GM18867 (cell line): ENCODE measurements around the gene LONP2.
"Not testable (repeated sequence)": the region's sequence is repeated elsewhere in the genome, so short reads cannot be mapped to it uniquely, and the experiment has no call there.

Experiments
- ATAC-seq: cut with Tn5 transposase; IDR thresholded peaks from one replicate; pipeline ENCODE4 v1.9.1; 2021; ENCODE audit warnings: mild to moderate bottlenecking, moderate library complexity; ENCODE audit not compliant: unreplicated experiment

The LONP2 gene

DNA sequence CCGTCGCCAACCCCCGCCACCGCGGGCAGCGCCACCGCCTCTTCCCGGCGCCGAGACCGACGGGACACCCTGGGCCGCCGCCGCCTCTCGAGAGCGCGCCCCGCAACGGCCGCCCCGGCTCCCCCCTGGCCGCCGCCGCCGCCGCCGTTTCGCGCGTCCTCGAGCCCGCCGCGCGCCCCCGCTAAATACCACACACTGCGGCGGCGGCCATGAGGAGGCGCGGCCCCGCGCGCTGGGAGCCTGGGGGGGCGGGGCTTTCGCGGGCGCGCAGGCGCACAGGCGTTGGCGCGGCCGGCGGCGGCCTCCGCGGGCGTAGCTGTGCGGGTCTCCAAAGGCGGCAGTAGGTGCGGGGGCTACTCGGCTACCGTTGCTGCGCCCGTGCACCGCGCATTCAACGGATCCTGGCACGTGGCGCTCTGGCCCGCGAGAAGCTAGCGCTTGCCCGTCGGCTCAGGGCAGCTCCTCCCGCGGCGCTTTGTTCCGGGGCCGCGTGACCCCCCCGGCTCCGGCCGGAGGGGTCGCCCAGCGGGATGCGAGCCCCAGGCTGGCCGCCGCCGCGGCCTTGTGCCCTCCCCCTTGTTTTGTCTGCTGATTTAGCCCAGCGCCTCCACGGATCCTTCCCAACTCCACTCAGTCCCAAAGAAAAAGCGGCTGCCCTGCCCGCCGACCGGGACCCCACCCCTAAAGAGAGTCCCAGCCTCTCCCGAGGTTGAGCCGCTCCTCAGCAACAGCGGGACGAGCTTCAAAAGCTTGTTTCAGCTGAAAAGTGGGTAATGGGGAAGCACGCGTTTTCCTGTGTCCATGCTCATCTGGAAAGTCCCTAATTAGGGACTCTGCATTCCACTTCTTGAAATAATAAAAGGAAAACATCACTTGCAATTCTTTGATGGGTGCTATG, 141.4 kb downstream of the LONP2 start, which contains the start of gene SIAH1:
Gene SIAH1, minus strand, starts transcription at position 161 of the 898 bp plus-strand sequence. CDS start 22,985 bp downstream, outside the sequence.
- peak; percentile 68 for ATAC-seq

DNA sequence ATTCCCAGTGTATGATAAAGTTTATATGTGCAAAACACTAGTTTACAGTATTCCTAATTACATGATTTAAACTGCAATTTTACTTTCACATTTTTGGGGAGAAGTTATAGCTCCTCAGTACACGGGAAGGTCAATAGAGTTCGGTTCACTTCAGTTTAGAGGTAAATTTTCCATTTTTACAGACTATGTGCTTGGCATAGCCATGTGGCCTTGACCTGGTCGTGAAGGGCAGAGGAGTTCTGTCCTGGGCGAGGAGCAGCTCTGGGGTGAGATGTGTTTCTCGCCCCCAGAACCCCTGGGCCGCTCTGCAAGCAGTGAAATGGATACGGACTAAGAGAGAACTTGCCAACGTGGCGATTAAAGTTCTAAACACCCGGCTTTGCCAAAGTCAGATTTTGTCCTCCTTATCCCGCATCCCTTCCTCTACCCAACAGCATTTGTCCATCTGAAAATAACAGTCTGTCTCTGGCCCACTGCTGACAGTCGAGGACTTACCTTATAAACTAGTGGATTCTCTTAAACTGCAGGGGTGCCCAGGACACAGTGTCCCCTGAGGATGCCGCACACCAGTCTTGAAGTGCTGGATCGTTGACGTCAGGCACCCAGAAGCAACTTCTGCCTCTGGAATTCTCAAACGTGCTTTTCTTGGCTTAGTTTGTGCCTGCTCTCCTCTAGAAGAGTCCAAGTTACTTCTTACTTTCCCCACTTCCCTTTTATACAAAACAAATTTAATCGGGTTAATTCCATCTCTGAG, 142.6 kb downstream of the LONP2 start:
- ATAC-seq = no peak

DNA sequence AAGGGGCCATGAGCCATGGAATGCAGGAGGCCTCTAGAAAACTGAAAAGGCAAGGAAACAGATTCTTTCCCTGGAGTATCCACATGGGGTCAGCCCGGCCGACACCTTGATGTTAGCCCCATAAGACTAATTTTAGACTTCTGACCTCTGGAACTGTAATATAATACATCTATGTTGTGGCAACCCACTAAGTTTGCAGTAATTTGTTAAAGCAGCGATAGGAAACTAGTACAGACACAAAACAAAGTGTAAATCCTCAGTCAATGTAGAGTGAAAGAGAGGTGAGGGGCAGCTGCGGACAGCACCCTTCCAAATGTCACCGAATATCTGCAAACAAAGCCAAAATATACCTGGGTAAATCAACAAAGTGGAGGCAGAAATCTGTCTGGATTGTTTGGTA, 148.3 kb downstream of the LONP2 start:
- ATAC-seq = no peak

DNA sequence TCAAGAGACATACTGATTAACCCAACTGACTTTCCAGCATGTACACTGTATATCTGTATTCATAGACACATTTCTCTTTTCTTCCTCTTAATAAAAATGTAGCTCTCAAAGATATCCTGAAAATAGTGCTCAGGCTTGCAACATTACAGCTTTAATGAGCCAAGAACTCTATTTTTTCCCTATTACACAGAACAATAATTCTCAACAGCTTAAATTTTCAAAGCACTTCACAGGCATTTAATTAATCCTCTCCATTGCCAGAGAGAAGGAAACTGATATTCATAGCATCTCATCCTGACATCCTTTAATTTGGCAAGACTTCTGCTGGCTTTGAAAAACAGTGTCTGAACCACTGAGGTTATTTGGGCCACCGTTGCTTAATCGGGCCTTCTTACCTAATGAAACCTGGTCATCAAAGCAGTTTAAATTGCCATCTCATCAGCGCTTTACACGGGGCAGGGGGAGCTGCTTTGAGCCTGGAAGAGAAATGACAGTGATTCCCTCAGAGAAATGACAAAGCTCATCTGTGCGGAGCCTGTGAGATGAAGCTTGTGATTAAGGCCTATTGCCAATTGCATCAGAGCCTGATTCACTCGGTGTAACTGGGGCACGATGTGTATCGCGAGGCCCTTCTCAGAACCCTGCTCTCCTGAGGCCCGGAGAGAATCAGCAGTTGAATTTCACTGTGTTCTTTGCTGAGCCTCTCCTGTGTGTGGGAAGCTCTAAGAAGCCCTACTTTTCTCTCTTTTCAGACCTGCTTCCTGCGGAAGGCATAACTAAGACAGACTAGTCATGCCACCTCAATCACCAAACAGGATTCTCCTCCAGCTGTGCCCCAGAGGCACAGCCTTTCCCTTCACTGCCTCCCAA, 149.6 kb downstream of the LONP2 start:
- no peak for ATAC-seq

DNA sequence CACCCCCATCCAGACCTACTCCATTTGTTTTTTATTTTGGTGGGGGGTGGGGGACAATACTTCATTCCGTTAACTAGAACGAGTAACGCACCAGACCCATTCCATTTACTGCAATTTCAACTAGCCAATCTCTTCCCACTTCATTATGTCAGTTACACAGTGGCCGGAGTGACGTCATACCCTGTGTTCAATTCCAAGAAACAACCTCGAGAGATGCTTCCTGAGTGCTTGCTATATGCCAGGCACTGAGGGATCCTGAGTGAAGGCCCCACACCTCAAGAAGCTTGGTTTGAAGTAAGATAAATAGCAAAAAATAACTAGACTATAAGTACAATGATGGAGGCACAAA, 150.2 kb downstream of the LONP2 start:
- no peak for ATAC-seq

DNA sequence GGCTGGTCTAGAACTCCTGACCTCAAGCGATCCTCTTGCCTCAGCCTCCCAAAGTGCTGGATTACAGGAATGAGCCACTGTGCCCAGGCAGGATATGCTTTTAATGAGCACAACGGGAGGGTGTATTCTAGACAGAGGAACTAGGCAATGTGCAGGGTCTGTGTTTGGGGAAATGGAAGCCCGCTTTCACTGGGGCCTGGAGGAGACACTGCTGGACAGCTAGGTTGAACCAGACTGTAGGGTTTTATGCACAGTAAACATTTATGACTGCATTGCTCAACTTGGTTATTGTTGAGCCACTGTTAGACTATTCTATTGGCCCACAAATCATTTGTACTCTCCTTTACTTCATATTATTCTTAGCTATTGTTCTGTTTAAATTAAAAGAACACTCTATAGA, 151.3 kb downstream of the LONP2 start:
- no peak for ATAC-seq

DNA sequence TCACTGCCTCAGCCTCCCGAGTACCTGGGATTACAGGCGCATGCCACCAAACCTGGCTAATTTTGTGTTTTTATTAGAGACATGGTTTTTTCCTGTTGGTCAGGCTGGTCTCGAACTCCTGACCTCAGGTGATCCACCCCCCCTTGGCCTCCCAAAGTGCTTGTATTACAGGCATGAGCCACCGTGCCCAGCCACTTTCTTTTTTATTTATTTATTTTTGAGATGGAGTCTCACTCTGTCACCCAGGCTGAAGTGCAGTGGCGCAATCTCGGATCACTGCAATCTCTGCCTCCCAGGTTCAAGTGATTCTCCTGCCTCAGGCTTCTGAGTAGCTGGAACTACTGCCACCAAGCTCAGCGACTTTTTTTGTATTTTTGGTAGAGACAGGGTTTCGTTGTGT, 158.4 kb downstream of the LONP2 start:
- ATAC-seq = not testable (repeated sequence)

DNA sequence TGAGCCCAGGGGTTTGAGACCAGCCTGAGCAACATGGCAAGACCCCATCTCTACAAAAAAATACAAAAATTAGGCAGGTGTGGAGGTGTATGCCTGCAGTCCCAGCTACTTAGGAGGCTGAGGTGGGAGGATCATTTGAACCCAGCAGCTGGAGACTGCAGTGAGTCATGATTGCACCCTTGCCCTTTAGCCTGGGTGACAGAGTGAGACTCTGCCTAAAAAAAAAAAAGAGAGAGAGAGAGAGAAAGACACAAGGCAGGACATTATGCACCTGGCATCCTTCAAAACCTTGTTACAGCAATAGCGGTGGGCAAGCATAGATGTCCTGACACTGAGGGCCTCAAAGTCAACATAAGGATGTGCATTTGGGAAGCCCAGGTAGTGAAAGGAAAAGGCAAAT, 161.1 kb downstream of the LONP2 start:
- no peak for ATAC-seq

DNA sequence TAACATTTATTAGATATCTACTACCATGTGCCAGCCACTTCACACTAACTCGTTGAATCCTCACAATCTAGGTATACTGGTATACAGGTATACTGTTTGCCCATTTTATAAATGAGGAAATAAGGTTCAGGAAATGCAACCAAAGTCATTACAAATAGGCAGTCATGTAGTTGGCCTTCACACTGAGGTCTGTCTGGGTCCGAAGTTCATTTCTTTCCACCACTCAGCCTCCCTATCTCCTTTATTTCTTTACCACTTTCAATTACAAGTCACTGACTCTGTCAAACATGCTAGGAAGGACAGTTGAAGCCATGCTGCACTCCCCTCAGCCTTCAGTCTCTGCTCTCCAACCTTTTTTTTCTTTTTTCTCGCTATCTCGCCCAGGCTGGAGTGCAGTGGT, 161.8 kb downstream of the LONP2 start:
- ATAC-seq = no peak
